HG03196 (cell line): ENCODE measurements around the gene LRRK1.

ENCODE experiments used
- ATAC-seq: cut with Tn5 transposase; IDR thresholded peaks from one replicate; pipeline ENCODE4 v1.9.1; 2021; ENCODE audit not compliant: unreplicated experiment

LRRK1 gene

DNA sequence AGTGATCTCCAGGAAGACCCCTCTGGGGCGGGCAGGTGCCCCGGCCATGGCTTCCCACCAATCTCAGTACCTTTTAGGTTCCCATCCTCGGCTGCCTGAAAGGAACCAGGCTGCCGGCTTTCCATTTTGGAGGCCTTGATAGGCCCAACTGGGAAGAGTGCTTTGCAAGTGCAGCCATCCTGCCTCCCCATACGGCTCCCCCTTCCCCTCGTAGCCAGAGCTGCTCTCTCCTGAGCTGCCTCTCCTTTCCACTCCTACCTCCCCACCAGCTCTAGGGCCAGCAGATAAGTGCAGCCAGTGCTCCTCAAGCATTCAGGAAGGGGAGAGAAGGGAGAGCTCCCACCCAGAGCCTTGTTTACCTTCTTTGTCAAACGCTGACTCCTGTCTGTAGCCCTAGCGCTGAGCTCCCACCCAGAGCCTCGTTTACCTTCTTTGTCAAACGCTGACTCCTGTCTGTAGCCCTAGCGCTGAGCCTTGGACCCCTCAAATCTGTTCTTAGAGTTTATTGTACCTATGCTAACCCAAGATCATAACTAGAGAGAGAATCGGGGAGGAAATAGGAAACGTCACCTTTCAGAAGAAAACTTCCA is 133.0 kb downstream of the LRRK1 start:
- ATAC-seq, result no peak

GRCh38 chr15:101052681-101053121 is 133.5 kb downstream of the LRRK1 start:
- ATAC-seq, result no peak

GRCh38 chr15:101053261-101053660 is 134.1 kb downstream of the LRRK1 start:
- no peak for ATAC-seq

DNA sequence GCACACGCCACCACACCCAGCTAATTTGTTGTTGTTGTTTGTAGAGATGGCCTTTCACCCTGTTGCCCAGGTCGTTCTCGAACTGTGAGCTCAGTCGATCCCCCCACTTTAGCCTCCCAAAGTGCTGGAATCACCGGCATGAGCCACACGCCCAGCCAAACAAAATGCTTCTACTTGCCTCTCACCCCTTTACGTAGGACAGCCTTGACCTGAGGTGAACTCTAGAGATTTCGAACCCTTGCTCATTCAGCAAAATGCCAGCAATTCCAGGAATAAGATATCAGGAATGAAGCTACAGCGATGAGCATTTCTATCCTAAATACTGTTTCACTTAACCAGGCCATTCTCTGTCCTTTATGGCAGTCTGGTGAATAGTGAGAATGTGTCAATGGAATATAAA is 135.0 kb downstream of the LRRK1 start:
- ATAC-seq, result no peak

- ATAC-seq, result no peak
These were observed 135.8 kb downstream of the LRRK1 start for GRCh38 chr15:101054991-101055390.

GRCh38 chr15:101055411-101055810 is 136.3 kb downstream of the LRRK1 start:
- ATAC-seq, result no peak

DNA sequence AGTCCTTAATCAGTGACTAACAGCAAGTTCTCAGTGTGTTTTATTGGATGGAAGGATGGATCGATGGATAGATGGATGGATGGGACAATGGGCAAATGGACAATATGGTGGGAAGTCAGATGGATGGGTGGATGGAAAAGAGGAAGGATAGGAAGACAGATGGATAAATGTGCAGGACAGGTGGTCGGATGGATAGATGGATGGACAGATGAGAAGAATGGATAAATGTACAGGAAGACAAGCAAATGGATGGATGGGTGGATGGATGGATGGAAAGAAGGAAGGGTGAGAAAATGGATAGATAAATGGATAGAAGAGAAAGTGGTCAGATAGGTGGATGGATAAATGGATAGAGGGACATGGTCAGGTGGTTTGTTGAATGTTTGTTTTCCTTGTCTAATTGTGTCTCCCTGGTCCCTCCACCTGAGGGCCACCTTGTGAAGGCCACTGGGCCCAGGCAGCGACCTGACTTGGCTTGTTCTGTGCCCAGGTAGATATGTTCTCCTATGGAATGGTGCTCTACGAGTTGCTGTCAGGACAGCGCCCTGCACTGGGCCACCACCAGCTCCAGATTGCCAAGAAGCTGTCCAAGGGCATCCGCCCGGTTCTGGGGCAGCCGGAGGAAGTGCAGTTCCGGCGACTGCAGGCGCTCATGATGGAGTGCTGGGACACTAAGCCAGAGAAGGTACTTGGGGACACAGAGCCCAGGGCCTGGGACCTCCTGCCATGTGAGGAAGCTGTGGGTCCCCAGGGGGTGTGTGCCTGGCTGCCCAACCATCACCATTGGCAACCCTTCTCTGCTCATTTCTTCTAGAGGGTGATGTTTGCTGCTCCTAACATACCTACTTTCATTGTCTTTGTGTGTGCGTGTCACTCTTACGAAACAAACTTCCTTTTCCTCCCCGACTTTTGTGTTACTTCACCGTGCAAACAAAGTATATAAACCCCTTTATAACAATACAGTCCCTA is 137.5 kb downstream of the LRRK1 start:
- no peak for ATAC-seq

GRCh38 chr15:101057841-101058407 is 138.8 kb downstream of the LRRK1 start:
- ATAC-seq, result no peak

- no peak for ATAC-seq
These were observed 139.6 kb downstream of the LRRK1 start for GRCh38 chr15:101058735-101059134.

DNA sequence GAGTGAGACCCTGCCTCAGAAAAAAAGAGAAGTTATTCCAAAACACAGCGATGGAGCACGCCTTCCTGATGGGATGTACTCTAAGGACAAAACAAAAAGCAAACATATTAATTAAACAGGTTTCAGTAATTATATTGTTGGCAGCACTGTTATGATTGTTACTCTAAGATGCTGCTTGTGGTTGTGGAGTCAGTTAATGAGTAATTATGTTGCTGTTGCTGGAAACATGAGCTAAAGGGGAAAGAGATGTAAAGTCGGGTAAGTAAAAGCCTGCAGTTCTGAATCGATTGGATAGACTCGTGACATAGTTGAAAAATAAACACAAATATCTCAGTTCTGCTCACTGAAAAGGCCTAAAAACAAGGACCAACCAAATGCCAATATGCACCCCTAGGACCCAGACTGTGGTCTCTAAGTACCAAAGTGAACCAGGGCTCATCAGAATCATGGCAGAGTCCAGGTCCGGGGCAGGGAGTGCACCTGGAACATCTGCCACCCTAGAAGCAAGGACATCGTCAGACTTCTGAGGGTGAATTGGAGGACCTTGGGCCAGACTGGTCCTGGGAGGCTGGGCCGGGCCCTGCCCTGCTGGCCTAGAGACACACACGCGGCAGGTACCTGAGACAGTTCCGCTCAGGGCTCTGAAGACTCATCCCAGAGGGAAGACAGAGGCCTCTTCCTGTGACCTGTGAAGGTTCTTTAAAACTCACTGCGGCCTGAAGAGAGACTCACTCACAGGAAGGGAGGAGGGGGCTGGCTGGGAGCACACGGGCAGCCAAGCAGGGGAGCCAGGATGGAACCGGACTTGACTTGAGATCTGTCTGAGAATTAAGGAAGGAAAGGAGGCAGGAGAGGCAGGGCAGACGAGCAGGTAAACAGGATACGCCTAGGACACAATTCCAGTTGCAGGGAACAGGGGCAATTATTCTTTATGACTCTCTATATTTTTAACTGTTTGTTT is 140.5 kb downstream of the LRRK1 start:
- ATAC-seq, result no peak

- ATAC-seq, result no peak
These were observed 141.7 kb downstream of the LRRK1 start for GRCh38 chr15:101060576-101061551.

- no peak for ATAC-seq
These were observed 142.9 kb downstream of the LRRK1 start for GRCh38 chr15:101062063-101062462.

DNA sequence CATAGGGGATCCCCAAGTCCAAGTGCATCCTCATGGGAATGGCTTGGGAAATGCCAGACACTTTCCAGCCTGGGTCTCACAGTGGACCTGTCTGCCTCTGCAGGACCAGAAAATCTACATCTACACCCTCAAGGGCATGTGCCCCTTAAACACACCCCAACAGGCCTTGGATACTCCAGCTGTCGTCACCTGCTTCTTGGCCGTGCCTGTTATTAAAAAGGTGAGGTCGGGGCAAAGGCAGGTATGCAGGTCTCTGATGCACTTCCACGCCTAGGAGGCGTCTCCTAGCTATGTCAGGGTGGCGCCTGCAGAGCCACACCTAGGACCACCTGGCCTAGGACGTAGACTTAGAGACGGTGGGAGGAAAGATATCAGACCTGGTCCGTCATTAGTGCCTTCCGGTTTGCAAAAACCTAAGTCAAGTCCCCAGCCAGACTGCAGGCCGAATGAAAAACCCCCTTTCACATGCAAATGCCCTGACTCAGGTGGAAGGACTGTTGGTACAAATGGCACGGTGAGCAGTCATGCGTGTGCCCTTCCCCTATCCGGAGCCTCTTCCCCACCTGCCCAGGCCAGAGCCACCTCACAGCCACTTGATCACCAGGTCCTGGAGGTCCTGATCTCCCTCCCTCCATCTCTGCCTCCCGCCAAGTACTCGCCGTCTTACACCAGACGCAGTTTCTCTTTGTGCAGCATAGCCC is 143.5 kb downstream of the LRRK1 start:
- ATAC-seq, result no peak

DNA sequence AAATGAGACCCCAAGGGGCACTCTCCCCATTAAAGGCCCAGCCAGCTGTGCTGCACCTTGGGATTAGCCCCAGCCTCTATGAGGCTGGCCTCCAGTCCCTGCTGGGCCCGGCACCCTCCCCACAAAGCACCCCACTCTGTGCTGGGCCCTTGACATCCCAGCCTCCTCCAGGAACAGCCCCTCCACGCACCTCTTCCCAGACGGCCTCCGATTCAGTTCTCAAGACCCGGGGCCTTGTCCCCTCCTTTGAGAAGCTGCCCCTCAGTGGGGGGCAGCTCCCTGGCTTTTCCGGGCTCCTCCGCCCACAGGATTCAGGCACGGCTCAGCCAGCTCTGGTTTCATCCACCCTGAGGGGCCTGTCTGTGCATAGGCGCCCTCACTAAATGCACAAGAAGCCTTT is 144.1 kb downstream of the LRRK1 start:
- no peak for ATAC-seq

DNA sequence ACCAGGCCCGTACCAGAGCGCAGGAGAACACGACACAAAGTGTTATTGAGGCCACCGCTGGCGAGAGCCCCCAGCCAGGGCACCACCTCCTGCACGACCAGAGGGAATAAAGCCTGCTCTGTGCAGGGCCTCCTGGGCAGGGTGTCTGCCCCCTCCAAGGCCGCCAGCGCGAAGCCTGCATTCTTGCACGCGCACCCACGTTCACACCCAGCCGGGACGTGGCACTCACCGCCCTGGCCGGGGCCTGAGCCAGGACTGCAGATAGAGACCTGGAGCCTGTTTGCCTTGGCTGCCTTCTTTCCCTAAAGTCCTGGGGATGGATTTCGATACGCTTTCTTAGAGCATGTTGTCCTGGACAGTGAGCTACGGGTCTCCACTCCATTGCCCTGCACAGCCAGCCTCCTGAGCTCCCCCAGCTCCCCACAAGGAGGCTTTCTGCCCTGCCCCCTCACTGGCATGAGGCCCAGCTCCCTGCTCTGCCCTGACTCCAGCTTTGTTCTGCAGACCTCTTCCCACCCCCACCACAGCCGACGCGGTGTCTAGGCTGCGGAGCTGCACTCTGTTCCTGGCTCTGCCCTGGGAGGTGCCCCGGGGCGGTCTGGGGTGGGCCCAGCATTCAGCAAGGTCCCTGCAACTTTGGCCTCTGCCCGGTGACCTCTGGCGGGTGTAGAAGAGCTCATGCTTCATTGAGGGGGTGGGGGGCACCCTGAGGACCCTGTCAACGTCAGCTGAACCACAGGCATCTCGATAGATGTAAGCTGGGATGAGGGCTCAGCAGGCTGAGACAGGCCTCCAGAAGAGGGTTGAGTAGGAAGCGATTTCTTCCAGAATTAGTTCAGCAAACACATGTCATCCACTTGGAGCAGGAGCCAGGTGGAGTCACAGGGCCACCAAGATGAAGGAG is 145.0 kb downstream of the LRRK1 start:
- no peak for ATAC-seq

- ATAC-seq, result no peak
These were observed 145.8 kb downstream of the LRRK1 start for GRCh38 chr15:101064795-101065569.

DNA sequence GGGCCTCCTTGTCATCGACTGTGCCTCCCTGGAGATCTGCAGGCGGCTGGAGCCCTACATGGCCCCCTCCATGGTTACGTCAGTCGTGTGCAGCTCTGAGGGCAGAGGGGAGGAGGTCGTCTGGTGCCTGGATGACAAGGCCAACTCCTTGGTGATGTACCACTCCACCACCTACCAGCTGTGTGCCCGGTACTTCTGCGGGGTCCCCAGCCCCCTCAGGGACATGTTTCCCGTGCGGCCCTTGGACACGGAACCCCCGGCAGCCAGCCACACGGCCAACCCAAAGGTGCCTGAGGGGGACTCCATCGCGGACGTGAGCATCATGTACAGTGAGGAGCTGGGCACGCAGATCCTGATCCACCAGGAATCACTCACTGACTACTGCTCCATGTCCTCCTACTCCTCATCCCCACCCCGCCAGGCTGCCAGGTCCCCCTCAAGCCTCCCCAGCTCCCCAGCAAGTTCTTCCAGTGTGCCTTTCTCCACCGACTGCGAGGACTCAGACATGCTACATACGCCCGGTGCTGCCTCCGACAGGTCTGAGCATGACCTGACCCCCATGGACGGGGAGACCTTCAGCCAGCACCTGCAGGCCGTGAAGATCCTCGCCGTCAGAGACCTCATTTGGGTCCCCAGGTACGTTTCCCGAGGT is 146.5 kb downstream of the LRRK1 start:
- no peak for ATAC-seq
